Measurements from ENCODE around the gene MYMK.
A peak's percentile ranks its signal among the peaks of the same experiment; 100 is the strongest.

Gene MYMK

GRCh38 chr9:133536080-133536479, 11.3 kb upstream of the MYMK start:
- no peak for FAIRE-seq
- DNase-seq (ENCODE audit: insufficient read length, low spot score), result no peak

DNA sequence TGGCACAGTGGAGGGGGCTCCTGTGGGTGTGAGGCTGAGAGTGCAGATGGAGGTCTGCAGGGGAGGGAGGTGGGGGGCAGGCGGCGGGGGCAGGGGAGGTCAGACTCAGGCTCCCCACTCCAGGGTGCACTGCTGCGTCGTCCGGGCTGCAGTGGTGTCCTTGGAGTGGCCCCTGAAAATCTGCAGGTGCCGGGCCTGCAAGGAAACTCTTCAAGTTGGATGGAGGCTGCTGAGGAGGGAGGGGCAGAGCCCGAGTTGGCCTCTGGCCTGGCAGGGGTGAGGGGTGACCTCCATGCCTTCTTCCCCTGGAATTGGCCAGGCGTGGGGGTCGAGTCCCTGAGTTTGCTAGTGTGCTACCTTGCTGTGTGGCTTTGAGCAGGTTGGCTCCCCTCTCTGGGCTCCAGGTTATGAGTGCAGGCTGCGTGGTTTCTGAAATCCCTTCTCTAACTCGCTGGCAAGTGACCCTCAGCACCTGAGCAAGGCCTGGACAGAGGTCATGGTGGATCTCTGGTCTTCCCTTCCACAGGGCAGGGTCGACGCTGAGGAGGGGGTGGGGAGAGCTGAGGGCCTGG, 10.6 kb upstream of the MYMK start:
- DNase-seq (ENCODE audit: insufficient read length, low spot score), result no peak
- no peak for FAIRE-seq

DNA sequence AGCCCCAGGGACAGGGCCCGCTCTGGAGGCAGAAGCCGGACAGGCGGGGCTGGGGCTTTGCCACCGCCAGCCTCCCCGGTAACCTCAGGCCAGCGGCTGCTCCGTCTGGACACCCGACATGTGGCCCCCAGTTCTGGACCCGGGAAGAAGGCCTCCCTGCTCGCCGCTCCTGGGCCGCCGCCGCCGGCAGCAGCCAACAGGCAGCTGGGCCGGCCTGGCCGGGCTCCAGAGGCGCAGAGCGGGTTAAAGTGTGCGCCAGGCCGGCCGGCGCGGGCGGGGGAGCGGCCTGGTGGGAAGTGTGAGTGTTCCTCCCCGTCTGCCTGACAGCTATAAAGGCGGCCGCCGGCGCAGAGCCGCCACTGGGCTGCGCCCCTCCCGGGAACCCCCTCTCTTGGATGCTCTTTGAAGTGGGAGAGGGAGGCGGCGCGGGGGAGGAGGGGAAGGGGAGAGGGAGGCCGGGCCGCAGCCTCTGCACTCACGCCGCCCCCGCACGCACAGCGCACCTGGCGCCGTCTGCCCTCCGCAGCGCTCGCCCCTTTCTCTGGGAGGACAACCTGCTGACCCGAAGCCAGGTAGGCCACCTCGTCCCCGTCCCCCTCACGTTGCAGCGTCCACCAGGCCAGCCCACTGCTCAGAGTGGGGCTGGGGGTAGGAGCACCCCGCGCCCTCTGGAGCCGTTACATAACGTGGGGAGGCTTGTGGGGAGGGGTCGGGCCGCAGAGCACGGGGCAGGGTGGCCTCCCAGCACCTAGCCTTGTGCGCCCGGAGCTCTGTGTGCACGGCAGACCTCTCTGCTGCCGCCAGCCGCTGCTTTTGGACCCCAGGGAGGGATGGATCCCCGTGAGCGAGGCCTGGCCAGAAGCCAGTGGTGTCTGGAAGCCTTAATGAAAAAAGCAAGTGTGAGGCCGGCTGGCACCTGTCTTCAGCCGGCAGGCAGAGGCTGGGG, 9.9 kb upstream of the MYMK start, which contains the start of gene ADAMTSL2:
Gene ADAMTSL2 (plus strand): TSS at position 359 of the 946 bp plus-strand sequence. CDS start 2,009 bp downstream, outside the sequence.
- no peak for DNase-seq (ENCODE audit: insufficient read length, low spot score)
- no peak for FAIRE-seq

DNA sequence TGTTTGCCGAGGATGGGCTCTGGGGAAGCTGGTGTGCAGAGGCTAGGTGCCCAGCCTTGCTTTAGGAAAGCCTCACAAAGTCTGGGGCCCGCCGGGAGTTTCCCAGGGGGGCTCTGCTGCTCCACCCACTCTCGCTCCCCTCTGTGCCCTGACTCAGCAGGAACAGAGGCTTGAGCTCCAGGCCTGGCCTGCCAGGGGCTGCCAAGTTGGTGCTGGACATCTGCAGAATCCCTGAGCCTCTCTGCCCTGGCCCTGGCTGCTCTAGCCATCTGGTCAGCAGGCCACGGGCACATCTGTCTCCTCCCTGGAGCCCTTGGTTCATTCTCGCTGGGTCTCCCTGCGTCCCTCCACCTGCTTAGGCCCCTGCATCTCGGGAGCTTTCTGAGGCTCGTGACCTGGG, 9.1 kb upstream of the MYMK start:
- no peak for FAIRE-seq
- DNase-seq (ENCODE audit: insufficient read length, low spot score), result no peak

- no peak for FAIRE-seq
These were observed 8.3 kb upstream of the MYMK start for GRCh38 chr9:133532937-133533668.

DNA sequence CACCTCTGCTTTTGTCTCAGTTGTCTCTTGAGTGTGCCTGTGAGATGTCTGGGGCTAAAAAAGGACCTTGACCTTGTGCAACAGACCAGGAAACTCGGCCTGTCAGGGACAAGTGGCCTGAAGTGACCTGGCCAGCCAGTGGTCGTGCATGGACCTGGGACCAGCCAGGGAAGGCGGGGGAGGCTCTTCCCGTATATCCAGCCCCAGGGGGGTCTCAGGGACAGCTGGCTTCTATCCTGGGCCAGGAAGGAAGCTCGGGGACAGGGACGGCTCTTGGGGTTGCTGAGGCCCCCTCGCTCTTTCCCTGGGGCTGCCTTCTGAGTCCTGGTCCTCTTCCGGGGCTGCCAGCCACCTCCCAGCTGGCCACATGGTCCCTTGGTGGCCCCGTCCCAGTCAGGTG, 6.5 kb upstream of the MYMK start:
- no peak for FAIRE-seq
- no peak for DNase-seq (ENCODE audit: insufficient read length, low spot score)

More at GRCh38 chr9:133532937-133533668, 8.3 kb upstream of the MYMK start:
- peak; percentile 22 for DNase-seq (ENCODE audit: insufficient read length, low spot score)

- no peak for FAIRE-seq
- no peak for DNase-seq (ENCODE audit: insufficient read length, low spot score)
These were observed 5.1 kb upstream of the MYMK start for GRCh38 chr9:133529874-133530273.

GRCh38 chr9:133529457-133529856, 4.7 kb upstream of the MYMK start:
- DNase-seq (ENCODE audit: insufficient read length, low spot score), result no peak

DNA sequence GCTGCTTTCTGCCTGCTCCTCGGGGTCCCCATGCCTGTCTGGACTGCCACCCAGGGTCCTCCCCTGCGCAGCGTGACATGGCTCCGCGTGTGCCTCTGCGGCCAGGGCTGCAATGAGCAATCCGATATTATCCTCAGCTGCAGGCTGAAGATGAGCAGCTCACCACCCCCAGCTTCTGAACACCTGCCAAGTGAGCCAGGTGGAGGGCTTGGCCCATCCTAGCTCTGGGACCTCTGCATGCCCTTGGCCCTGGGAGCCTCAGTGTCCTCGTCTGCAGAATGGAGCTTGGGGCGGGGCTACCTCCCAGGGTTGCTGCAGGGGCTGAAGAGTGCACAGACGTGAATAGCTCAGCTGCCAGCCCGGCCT, 4.1 kb upstream of the MYMK start:
- DNase-seq (ENCODE audit: insufficient read length, low spot score), result no peak
- no peak for FAIRE-seq

More at GRCh38 chr9:133529457-133529856, 4.7 kb upstream of the MYMK start:
- no peak for FAIRE-seq

DNA sequence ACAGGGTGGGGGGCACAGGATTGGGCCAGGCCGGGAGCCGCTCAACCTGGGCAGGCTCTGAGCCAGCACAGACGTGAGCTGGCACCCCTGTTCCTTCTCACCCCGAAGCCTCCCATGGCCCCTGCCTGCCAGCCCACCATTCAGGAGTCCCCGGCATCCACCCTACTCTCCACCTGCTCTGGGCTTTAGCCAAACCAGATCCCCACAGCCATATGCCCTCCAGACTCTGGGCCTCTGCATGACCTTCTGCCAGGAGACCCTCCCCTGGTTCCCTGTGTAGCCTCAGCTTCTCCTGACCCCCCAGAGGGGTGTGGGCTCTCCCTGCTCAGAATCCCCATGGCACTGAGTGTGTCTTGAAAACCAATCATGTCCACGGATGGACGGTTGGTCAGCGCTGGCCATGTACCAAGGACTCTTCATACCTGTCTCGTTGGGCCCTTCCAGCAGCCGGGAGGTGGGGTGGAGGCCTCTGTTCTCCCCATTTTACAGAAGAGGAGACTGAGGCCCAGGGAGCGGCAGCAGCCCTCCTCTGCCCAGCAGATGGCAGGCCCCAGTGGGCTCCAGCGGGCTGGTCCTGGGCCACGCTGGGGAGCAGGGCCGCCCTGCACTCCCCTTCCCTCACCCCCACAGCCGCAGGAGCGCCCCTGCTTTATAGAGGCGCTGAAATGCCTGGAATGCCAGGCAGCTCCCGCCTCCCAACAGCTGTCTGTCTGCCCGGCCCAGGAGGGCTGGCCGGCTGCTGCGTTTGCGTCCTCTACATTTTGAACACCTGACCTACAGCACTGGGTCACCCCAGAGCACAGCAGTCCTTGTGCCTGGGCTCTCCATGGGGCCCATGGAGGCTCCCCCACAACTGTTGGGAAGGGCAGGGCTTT, 3.5 kb upstream of the MYMK start:
- no peak for DNase-seq (ENCODE audit: insufficient read length, low spot score)
- no peak for FAIRE-seq

DNA sequence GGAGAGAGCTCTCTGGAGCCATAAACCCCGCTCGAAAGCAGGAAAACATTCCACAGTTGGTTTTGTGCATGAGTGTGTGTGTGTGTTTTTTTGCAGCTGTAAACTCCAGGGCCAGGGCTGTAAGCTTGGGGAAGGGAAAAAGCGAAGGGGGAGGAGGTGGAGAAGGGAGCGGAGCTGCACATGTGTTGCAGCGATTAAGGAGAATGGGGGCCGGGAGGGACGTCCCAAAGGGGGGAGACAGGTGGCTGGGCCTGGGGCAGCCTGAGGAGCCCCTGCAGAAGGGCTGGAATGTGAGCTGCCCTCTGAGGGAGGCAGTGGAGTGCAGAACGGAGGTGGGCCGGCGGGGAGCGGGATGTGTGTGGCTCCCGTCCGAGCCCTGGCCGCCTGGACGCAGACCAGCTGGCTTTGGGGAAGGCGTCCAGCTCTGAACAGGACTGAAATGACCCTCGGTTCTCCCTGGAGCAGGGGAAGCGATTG, 2.7 kb upstream of the MYMK start:
- FAIRE-seq (no peak), DNase-seq (ENCODE audit: insufficient read length, low spot score) (no peak)

GRCh38 chr9:133526721-133527321, 2.1 kb upstream of the MYMK start:
- no peak for FAIRE-seq

DNA sequence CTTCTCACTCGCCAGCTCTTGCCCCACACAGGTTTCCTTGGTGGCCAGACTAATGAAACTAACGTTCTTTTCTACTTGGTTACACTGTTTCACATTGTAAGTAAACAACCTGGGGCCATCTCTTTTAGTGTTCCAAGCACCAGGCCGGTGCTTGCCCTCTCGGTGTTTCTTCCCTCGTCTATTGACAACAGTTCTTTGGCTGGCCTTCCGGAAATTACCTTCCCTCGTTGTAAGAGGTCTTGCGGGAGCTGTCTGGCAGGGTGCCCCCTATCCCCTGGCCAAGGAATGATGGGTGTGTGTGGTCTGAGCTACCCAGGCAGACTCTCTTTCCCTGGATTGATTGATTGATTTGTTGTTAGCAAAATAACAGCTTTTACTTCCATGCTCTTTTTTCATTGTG, 918 bp upstream of the MYMK start:
- FAIRE-seq (no peak), DNase-seq (ENCODE audit: insufficient read length, low spot score) (no peak)

More at GRCh38 chr9:133526721-133527321, 2.1 kb upstream of the MYMK start:
- no peak for DNase-seq (ENCODE audit: insufficient read length, low spot score)

DNA sequence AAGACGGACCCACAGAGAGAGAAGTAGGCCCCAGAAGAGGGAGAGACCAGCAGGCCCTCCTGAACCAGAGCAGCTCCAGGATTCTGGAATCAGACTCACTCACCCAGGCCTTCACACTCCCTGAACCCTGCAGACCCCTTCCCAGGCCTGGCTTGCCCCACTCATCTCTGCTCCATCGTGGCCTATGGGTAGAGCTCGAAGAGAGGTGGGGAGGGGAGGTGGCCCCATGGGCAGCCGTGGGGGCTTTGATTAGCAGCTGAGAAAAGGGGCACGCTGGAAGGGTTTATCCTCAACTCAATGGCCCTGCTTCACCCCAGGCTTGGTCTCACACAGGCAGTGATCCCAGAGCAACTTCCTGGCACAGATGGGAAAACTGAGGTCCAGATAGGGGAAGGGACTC, 613 bp downstream of the MYMK start:
- FAIRE-seq (no peak), DNase-seq (ENCODE audit: insufficient read length, low spot score) (no peak)

DNA sequence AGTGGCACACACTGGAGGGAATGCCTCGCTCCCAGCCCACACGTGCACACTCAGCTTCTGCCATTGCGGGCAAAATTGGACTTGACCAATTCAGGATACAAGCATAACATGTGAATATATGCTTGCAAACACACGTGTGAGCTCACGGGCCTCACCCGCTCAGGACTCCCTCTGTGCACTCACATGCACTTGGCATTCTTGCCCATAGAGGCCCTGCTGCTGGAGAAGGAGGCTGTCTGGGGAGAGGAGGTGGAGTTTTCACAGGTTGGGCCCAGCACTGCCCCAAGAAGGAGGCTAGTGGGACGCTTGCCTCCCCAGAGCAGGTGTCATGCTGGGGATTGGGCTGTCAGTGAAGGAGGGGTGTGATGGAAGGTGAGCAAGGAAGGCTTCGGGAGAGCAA, 1.7 kb downstream of the MYMK start:
- FAIRE-seq, result no peak
- DNase-seq (ENCODE audit: insufficient read length, low spot score), result no peak

GRCh38 chr9:133522073-133522910, 2.5 kb downstream of the MYMK start:
- no peak for FAIRE-seq
- no peak for DNase-seq (ENCODE audit: insufficient read length, low spot score)

DNA sequence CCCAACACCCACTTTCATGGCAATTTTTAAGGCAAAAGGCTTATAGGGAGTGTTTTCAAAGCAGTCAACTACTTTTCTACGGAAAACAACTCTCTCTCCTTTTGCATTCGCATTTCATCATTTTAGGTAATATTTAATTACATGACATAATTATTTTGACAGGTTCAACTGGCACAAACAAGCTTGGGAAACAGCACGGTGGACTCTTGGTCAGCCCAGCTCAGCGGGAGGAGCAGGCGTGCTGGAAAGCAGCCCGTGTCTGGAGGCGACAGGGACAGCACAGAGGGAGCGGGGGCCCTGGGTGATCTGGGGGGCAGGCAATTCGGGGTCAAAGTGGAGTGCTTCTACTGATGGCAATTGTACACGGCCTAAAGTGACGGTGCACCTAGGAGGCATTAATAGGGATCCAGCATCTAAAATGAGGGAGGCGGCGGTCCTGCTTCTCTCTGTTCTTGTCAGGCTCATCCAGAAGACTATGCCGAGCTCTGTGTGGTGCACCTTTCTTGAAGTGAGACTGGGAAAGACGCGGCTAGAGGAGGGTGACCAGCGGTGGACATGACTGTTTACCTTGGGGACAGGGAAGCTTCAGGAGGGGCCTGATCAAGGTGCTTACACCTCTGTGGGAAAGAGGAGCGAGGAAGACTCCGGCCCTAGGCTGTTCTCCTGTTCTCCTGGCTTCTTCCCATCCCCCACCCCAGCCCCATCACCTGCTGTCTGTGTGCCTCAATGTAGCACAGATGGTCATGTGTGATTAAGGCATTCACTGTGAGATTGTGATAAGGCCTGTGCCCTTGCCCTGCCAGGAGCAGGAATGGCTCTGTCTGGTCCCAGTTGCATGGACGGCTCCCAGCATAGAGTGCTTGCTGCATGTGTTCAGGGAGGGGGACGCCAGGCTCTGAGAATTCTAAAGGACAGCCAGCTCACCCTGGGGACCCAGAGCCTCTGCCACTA, 3.4 kb downstream of the MYMK start:
- FAIRE-seq (no peak), DNase-seq (ENCODE audit: insufficient read length, low spot score) (no peak)

Data from HTR-8/SVneo (cell line).